TTC549 (cell line): Measurements from ENCODE around the gene BOK.
"Not testable (repeated sequence)": the region's sequence is repeated elsewhere in the genome, so short reads cannot be mapped to it uniquely, and the experiment has no call there.

Experiments
- FAIRE-seq: peaks from 2 replicates; lab custom pipeline; 2012; peaks lifted over from hg19 to GRCh38; lab: Jason Lieb, UNC

BOK gene, protein sequence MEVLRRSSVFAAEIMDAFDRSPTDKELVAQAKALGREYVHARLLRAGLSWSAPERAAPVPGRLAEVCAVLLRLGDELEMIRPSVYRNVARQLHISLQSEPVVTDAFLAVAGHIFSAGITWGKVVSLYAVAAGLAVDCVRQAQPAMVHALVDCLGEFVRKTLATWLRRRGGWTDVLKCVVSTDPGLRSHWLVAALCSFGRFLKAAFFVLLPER

DNA sequence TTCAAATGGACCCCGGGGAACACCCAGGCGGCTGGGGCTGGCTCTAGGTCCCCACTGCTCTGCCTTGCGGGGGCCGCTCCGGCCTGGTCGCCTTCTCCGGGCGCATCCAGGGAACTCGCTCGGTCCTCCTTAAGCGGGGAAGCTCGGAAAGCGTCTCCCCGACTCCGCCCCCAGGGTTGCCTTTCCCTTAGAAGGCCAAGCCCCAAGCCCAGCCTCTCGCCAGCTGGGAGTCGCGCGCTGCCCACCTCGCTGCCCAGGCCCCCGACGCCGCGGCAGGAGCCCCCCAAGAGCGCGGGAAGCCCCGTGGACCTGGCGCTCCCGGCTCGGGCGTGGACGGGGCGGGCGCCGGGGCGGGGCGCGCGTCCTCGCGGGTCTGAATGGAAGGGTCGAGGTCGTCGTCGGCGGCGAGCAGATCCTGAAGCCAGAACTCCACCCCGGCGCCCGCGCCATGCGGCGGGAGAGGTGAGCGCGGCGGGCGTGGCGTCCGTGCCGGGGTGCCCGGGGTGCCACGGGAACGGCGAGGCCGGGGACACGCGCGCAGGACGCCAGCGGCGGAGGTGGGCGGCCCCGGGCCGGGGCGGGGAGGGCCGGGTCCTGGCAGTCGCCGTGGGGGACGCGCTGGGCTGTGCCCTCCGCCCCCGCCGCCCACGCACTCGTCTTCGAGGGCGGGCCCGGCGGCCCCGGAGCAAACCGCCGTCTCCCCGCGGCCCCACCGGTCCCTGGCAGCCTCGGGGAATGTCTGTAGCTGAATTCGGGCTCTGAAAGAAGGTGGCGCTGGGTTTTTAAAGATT is at the start of gene BOK:
TSS of gene BOK (plus strand) at position 214 of the 791 bp plus-strand sequence. CDS start 739 bp downstream, outside the sequence.
- no peak for FAIRE-seq

DNA sequence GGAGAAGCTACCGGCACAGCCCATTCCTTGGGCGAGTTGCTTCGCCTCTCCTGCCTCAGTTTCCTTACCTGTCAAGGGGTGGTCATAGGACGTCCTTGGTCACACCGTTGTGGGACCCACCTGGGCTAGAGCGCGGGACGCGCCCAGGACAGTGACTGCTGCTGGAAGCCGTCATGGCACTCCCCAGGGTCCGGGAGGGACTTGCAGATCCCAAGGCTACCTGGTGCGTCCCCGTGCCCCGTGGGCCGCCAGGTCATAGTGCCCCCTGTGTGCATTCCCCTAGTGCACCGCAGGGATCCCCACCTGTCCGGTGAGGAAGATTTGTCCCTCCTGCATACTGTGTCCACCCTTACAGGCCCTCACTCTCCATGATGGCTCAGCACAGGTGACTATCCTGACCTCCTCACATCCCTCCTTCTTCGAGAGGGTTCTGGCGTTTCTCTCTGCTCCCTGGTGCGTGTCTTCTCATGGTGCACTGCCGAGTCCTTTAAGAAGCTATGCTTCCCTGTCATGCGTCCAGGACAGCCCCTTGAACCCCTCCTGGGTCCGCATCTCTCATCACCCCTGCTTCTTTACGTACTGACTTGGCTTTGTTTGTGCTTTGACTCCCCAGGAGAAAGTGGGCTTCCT is 49.3 kb upstream of the BOK start:
- no peak for FAIRE-seq

DNA sequence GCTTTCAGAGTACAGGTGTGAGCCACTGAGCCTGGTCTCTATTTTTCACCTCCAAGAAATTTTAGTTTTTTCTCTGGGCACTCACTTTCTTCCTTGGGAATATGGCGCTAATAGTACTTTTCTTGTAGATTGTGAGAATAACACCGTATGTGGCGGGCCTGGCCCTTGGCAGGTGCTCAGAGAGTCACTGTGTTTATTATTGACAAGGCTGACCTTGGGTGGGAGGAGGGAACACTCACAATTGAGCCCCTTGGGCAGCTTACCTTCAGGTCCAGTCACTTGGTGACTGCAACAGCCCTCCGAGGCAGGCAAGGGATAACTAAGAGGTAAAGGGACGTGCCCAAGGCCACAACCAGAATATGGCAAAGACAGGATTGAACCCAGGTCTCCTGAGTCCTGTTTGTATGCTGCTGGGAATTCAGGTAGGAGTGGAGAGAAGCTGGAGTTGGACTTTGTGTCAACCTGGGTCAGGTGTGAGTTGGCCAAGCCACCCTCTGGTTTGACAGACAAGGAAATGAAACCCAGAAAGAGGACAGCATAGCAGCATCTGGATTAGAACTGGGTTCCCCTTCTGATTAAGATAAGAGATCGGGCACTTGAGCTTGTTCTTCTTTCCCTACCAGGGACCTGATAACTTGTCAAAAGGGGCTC is 47.3 kb upstream of the BOK start:
- no peak for FAIRE-seq

DNA sequence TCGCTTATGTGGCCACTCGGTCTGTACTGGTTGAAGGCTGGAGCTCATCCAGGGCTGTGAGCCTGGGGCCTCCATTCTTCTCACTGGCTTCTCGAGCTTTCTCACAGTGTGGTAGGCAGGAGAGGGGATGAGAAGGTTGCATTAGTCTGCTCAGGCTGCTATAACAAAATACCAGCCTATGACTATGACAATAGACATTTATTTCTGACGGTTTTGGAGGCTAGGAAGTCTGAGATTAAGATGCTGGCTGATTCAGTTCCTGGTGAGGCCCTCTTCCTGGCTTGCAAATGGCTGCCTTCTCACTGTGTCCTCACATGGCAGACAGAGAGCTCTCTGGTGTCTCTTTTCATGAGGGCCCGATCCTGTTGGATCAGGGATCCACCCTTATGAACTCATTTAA is 44.0 kb upstream of the BOK start:
- no peak for FAIRE-seq

DNA sequence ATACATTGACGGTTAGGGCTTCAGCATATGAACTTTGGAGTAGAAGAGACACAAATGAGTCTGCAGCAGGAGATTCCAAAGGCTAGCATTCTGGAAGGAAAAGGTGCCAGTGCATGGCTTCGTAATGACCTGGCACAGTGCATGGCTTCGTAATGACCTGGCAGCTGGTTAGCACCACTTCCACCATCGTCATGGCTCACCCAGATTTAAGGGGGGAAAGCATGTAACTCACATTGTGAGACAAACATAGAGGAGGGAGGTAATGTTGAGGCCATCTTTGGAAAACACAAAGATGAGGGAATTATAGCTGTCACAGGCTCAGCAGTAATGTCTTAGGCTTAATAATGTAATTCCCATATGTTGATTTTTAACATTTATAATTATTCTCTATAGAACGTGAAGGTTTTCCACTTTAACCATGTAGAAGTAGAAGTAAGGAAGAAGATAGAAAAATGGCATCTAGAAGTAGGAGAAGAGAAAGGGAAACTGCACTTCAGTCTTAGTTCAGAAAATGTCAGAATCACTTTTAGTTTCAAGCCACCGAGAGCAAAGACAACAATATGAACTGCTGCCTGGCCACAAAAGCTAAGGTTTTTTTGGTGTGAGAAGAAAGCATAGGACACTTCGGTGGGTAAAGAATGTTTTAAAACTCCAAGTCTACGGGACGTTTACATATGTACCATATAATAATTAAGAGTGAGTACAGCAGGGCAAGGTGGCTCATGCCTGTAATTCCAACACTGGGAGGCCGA is 43.4 kb upstream of the BOK start:
- no peak for FAIRE-seq

DNA sequence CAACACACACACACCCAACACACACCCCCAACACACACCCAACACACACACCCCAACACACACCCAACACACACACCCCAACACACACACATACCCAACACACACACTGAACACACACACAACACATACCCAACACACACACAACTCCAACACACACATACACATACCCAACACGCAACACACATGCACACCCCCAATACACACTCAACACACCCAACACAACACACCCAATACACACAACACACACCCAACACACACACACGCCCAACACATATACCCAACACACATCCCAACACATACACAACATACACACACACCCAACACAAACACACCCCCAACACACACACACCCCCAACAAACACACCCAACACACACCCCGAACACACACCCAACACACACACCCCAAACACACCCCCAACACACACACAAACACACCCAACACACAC is 42.0 kb upstream of the BOK start:
- no peak for FAIRE-seq

DNA sequence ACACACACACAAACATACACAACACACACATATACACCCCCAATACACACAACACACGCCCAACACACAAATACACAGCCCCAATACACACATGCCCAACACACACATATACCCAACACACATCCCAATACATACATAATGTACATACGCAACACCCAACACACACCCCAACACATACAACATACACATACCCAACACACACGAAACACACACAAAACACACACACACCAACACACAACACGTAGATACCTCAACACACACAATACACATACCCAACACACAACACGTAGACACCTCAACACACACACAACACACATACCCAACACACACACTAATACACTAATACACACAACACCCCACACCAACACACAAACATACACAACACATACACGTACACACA is 41.2 kb upstream of the BOK start:
- no peak for FAIRE-seq

DNA sequence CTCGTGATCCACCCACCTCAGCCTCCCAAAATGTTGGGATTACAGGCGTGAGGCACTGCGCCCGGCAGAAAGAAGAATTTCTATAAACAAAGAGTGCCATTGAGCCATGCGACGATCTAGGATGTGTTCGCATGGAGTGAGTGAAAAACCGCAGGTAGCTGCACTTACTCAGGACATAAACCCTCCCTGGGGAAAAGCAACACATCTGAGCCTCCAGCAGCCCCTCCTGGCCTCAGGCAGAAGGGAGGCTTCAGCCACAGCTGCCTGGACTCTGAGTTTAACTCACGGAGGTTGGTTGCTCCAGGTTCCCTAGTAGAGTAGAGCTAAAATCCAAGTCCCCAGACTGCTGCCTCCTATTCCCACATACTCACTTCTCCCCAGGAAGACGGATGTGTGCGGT is 38.9 kb upstream of the BOK start:
- no peak for FAIRE-seq

DNA sequence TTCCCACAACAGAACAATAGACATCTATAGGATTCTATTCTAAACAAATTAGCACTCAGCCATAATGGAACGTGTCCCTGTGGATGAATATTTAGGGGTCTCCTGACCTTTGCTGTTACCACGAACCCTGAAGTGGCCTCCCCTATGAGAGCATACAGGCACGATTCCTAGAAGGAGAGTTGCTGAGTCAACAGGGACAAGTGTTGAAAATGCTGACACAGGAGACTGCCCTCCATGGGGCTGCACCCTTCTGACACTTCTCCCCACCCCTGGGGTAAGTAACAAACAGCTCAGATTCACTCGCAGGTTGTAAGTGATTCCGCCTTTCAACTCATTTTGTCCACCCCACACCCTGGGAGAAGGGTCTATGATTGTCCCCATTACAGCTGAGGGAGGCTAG is 36.1 kb upstream of the BOK start:
- FAIRE-seq: no peak

DNA sequence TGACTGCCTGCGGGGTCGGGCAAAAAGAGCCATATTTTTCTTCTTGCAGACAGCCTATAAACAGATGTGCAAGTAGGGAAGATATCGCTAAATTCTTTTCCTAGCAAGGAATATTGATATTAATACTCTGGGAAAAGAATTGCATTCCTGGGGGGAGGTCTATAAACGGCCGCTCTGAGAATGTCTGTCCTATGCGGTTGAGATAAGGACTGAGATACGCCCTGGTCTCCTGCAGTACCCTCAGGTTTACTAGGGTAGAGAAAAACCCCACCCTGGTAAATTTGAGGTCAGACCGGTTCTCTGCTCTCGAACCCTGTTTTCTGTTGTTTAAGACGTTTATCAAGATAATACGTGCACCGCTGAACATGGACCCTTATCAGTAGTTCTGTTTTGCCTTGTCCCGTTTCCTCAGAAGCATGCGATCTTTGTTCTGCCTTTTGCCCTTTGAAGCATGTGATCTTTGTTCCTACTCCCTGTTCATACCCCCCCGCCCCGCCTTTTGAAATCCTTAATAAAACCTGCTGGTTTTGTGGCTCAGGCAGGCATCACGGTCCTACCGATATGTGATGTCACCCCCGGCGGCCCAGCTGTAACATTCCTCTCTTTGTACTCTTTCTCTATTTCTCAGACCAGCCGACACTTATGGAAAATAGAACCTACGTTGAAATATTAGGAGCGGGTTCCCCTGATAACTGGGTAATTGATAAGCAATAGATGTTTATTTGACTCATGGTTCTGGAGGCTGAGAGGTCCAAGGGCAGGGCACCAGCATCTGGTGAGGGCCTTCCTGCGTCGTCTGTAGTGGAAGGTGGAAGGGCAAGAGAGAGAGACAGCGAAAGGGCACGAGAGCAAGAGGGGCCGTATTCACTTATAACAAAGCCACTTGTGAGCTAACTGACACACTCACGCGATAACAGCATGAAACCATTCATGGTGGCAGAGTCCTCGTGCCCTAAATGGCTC is 32.4 kb upstream of the BOK start:
- FAIRE-seq: not testable (repeated sequence)

DNA sequence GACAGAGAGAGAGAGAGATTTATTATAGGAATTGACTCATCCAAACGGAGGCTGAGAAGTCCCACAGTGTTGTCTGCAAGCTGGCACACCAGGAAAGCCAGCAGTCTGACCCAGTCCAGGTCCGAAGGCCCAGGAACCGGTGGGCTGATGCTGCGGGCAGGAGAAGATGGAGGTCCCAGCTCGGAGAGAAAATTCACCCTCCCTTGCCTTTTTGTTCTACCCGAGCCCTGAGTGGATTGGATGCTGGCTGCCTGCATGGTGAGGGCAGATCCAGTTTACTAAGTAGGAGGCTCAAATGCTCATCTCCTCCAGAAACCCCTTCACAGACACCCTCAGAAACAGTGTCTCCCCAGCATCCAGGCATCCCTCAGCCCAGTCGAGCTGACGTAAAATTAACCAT is 28.0 kb upstream of the BOK start:
- no peak for FAIRE-seq

DNA sequence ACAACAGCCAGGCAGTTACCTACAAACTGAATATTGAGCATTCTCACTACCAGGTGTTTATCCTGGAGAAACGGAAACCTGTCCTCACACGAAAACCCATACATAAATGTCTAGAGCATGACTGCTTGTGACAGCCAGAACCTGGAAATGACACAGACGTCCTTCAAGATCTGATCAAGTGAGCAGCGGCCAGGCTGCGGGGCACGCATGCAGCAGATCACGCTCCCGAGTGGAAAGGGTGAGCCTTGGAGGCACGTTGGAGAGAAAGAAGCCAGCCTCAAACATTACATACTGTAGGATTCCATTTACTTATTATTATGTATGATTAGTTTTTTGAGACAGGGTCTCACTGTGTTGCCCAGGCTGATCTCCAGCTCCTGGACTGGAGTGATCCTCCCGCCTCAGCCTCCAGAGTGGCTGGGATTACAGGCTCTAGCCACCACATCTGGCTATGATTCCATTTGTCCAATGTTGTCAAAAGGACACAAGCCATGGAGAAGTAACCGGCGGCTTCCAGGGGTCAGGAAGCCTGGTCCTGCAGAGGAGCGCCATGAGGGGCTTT is 27.3 kb upstream of the BOK start:
- no peak for FAIRE-seq

DNA sequence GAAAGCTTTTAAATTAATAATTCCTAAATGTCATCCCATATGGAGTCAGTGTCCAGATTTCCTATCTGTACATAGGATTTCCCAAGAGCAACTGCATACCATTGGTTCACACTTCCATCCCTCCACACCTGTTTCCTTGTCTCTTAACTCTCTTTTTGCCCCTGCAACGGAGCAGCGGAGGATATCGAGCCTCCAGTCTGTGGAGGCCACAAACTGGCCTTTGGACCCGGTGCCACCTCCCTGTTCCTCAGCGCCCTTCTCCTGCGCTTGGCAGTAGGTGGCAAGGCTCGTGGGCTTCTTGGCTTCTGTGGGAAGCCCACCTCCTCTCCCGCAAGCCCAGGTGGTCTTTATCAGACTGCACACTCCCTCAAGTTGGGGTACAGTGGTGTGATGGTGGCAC is 26.4 kb upstream of the BOK start:
- FAIRE-seq: no peak

DNA sequence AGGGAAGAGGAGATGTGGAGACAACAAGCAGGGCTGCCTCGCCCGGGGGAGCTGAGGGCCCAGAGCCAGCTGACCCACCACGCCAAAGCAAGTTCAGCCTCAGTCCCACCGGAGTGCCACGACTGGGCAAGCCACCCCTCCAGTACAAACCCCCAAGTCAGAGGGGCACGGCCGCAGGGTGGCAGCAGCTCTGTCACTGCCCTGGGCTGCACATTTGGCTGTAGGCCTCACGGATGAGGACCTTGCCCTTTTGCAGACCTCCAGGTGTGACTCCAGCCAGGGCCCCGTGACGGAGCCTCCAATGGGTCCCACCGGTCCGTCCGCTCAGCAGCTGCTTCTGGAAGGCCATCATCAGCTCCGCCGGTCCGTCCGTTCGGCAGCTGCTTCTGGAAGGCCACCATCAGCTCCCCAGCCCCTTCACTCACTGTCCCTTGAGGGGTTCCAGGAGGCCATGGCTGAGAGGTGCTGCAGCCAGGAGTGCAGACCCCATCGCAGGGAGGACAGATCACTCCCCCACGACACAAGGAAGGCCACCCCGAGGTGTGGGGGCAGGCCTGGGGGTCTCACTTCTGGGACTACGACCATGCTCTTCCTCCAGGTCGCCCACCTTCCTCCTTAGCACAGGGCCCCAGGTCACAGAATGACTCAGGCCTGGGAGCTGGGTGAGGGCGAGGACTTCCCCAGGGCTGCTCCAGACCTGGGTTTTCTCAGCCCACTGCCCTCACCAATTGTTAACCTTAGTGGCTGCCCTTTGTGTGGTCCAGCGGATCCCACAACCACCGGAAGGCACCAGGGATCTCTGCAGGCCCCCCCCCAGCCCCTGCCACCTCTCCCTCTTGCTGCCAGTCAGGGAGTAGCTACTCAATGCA is 25.6 kb upstream of the BOK start:
- FAIRE-seq: no peak

DNA sequence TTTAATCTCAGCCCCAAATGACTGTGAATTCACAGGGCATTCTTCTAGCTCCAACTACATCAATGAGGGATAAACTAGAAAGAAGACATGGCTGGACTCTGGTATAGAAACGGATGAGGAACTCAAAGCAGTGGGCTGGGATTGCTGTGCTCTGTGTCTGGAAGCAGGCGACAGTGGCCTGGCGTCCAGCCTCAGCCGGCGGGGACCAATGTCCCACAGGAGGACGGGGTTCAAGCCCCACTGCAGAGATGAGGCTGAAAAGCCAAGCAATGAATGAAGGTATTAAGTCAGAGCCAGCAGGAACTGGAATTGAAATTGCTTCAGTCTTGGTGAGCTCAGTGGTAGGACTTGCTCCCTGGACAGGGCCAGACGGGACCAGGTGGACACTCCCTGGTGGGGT is 24.3 kb upstream of the BOK start:
- no peak for FAIRE-seq

DNA sequence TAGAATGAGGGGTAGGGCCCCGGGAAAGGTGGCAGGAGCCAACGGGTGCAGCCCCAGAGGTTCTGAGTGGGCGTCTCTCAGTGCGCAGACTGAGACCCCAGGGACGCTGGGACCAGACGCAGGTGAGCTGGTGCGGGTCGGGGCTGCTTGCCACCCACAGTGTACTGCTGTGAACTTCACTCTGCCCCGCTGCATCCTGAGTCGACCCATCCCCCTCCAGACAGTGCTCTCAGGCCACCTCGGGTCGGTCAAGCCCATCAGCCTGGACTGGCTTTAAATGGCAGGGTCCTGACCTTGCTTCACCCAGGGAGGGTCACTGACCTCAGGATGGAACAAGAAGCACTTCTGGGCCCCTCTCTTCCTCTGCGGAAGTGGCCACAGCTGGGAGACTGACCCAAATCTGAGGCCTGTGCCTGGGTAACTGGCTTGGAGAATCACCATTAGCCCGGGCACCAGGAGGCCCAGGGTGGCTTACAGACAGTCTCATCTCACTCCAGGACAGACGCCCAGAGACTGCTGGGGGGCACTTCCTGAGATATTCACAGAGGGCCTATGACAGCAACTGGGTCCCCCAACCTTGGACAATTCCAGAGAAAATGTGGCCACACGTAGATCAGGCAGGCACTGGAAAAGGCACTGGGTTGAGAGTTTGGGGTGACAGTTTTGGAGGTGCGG is 23.7 kb upstream of the BOK start:
- no peak for FAIRE-seq

DNA sequence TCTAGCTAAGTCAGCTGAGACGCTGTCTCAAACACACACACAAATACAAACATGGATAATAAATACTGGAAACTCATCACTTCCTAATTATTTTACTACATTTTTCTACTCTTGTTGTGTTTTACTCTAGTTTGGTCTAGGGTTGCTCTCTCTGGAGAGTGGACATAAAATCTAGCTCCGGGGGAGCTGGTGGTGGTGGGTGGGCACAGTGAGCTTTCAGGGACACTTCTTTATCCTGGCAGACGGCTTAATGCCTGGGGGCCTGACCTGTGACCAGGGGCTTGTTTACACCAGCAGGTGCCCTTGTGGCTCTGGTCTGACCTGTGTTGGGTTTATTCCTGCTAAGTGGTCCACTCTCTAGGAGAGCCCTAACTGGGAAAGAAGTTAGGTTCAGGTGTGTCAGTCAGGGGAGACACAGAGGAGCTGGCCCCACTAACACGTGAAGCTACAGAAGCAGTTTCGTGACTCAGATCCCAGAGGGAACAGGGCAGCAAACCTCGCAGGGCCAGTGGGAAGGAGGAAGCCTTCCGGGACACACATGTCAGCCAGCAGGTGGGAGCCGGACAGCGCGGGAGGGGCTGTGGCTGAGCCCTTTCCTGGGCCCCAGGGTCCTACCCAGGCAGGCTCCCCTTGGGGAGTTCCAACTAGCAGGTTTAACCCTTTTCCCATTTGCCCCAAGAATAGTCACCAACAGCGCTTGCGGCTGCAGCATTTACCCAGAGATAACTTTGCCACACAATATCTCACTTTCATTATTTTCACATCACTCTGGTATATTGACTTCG is 22.5 kb upstream of the BOK start:
- no peak for FAIRE-seq
